Esophagus muscularis mucosa (tissue), 3 donors: ENCODE data around the gene RPL7A.
"Not testable (repeated sequence)": the region's sequence is repeated elsewhere in the genome, so short reads cannot be mapped to it uniquely, and the experiment has no call there.

Experiments
- CTCF ChIP-seq, 3 experiments: fragments of 200-600 bp in 2 of 3; fragments of 450-650 bp in 1 of 3; sonication (generic) in 2 of 3; IDR thresholded peaks; one replicate each; pipeline ENCODE4 v1.5.1; 2017 to 2019; ENCODE audit warnings: antibody characterized with exemption in 3 of 3, mild to moderate bottlenecking in 2 of 3, moderate library complexity in 1 of 3
- POLR2A ChIP-seq: fragments of 450-650 bp; IDR thresholded peaks from one replicate; pipeline ENCODE4 v1.6.1; 2017; ENCODE audit warnings: antibody characterized with exemption, moderate library complexity, mild to moderate bottlenecking, low read depth

- TF ChIP-seq POLR2A; CTCF (IDR thresholded peaks at IDR 0.05): not testable (repeated sequence)
Measured at GRCh38 chr9:133327021-133327420, 21.0 kb upstream of the RPL7A start.
